ENCODE results near the gene FNBP1. TPM values are rescaled to one million over a fixed set of nuclear protein-coding genes. Genes with fewer than 3 reads are reported as not detected.

FNBP1 gene
- total and polyA plus RNA-seq, 10 of the 15 experiments (the other 5 are each of a cell fraction or from before 2014, with no cell fraction given): 64.5 to 353 (median 179) TPM

- TF ChIP-seq NKRF (conservative IDR thresholded peaks at IDR 0.05): 0 out of 2 replicates have a peak, but pooled peaks have one; percentile 28
- no peak for TF ChIP-seq MXI1 (IDR thresholded peaks at IDR 0.05; ENCODE audit: low read depth, low read length)
- TF ChIP-seq, protein P1, sequence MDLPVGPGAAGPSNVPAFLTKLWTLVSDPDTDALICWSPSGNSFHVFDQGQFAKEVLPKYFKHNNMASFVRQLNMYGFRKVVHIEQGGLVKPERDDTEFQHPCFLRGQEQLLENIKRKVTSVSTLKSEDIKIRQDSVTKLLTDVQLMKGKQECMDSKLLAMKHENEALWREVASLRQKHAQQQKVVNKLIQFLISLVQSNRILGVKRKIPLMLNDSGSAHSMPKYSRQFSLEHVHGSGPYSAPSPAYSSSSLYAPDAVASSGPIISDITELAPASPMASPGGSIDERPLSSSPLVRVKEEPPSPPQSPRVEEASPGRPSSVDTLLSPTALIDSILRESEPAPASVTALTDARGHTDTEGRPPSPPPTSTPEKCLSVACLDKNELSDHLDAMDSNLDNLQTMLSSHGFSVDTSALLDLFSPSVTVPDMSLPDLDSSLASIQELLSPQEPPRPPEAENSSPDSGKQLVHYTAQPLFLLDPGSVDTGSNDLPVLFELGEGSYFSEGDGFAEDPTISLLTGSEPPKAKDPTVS (IDR thresholded peaks at IDR 0.05; ENCODE audit: low read depth, low read length): no peak
Measured at GRCh38 chr9:130023994-130024596, 18.9 kb downstream of the FNBP1 start (continued).

GRCh38 chr9:130023144-130023787 is 19.7 kb downstream of the FNBP1 start:
- peaks cover 92% of the 10 kb centered on the region for H3K4me1 ChIP-seq (ENCODE audit: control insufficient read depth, insufficient read depth, low read length)
- H3K4me3 ChIP-seq: peak overlapping the region; percentile 59
- FAIRE-seq (no peak), DNase-seq (ENCODE audit: low read depth, low spot score) (peak; percentile 88), ATAC-seq (peak; percentile 47)
- H3K79me2 ChIP-seq (ENCODE audit: control insufficient read depth, insufficient read depth, low read length): peaks cover 98% of the 10 kb centered on the region
- peak overlapping the region; percentile 98 for H3K4me2 ChIP-seq (ENCODE audit: control insufficient read depth, insufficient read depth)
- RAD21 ChIA-PET (ENCODE audit: unreplicated experiment): interaction anchor here (0.8 to 17.1 kb wide), 15 partner anchors 9 to 136 kb away, joined by 3 to 418 read pairs (median 5); partner anchors contain the start of genes FNBP1 and GPR107
- H3K27ac ChIP-seq (ENCODE audit: control insufficient read depth, insufficient read depth): peak overlapping the region; percentile 83
- TSS peak; percentile 95 for BruUV-seq (replicated peaks)
- SMC1A ChIA-PET (ENCODE audit: uncharacterized antibody, unreplicated experiment): interaction anchor here (0.5 to 28.7 kb wide), 14 partner anchors 8 to 136 kb away, joined by 3 to 763 read pairs (median 7); no protein-coding TSS in a partner anchor
- WGBS (ENCODE audit: insufficient coverage, insufficient replicate concordance, low lambda C conversion rate, missing lambda C conversion rate): 0% methylated on average over 7 of the region's 7 CpGs
- in situ Hi-C loops (cut with MboI): no loop called here
- H3K27me3 ChIP-seq (replicated peaks in 1 of 2; ENCODE audit: control insufficient read depth in 2 of 2, insufficient read depth in 2 of 2, low read length in 1 of 2): no peaks in the 10 kb centered on the region
- no peak overlapping the region for H2AFZ ChIP-seq (ENCODE audit: control insufficient read depth, low read depth, low read length)
- peaks cover 7 to 45% of the 10 kb centered on the region in 2 experiments; a peak in 2 of 4 replicates for H3K36me3 ChIP-seq (ENCODE audit: control insufficient read depth in 2 of 2, insufficient read depth in 2 of 2, low read length in 1 of 2)
- peak overlapping the region; percentile 66 for H3K9ac ChIP-seq (ENCODE audit: control insufficient read depth, insufficient read depth, low read length)
- intact Hi-C loops (cut with micrococcal nuclease; ENCODE audit: unreplicated experiment): loop anchor here (1.0 to 2.0 kb wide), 2 partner anchors 31 to 34 kb away; no protein-coding TSS in a partner anchor
- POLR2A ChIA-PET: interaction anchor here (0.6 to 14.0 kb wide), 15 partner anchors 8 to 221 kb away, joined by 3 to 270 read pairs (median 4); partner anchors contain the start of gene FNBP1
- no peaks in the 10 kb centered on the region for H3K9me3 ChIP-seq (replicated peaks; ENCODE audit: control insufficient read depth, insufficient read depth, low read length)
- H4K20me1 ChIP-seq (ENCODE audit: control insufficient read depth, insufficient read depth): peaks cover 2% of the 10 kb centered on the region; the same call in 1 of the 2 replicates
- CTCF ChIA-PET: interaction anchor here (1.0 to 2.2 kb wide), 5 partner anchors 11 to 30 kb away, joined by 3 to 7 read pairs (median 5); no protein-coding TSS in a partner anchor
- TF ChIP-seq, protein P2, sequence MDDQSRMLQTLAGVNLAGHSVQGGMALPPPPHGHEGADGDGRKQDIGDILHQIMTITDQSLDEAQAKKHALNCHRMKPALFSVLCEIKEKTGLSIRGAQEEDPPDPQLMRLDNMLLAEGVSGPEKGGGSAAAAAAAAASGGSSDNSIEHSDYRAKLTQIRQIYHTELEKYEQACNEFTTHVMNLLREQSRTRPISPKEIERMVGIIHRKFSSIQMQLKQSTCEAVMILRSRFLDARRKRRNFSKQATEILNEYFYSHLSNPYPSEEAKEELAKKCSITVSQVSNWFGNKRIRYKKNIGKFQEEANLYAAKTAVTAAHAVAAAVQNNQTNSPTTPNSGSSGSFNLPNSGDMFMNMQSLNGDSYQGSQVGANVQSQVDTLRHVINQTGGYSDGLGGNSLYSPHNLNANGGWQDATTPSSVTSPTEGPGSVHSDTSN (IDR thresholded peaks at IDR 0.05; ENCODE audit: insufficient replicate concordance, low read depth, low read length): no peak
- TF ChIP-seq, protein P3, sequence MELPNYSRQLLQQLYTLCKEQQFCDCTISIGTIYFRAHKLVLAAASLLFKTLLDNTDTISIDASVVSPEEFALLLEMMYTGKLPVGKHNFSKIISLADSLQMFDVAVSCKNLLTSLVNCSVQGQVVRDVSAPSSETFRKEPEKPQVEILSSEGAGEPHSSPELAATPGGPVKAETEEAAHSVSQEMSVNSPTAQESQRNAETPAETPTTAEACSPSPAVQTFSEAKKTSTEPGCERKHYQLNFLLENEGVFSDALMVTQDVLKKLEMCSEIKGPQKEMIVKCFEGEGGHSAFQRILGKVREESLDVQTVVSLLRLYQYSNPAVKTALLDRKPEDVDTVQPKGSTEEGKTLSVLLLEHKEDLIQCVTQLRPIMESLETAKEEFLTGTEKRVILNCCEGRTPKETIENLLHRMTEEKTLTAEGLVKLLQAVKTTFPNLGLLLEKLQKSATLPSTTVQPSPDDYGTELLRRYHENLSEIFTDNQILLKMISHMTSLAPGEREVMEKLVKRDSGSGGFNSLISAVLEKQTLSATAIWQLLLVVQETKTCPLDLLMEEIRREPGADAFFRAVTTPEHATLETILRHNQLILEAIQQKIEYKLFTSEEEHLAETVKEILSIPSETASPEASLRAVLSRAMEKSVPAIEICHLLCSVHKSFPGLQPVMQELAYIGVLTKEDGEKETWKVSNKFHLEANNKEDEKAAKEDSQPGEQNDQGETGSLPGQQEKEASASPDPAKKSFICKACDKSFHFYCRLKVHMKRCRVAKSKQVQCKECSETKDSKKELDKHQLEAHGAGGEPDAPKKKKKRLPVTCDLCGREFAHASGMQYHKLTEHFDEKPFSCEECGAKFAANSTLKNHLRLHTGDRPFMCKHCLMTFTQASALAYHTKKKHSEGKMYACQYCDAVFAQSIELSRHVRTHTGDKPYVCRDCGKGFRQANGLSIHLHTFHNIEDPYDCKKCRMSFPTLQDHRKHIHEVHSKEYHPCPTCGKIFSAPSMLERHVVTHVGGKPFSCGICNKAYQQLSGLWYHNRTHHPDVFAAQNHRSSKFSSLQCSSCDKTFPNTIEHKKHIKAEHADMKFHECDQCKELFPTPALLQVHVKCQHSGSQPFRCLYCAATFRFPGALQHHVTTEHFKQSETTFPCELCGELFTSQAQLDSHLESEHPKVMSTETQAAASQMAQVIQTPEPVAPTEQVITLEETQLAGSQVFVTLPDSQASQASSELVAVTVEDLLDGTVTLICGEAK (IDR thresholded peaks at IDR 0.05; ENCODE audit: borderline replicate concordance): no peak
- TF ChIP-seq STAT1 (conservative IDR thresholded peaks at IDR 0.05) (no peak), POLR2AphosphoS5 (IDR thresholded peaks at IDR 0.05; ENCODE audit: low read length) (peak; percentile 94), NFXL1 (IDR thresholded peaks at IDR 0.05; ENCODE audit: borderline replicate concordance) (no peak), DPF2 (IDR thresholded peaks at IDR 0.05) (no peak; the same call in 1 of the 2 replicates), IKZF2 (IDR thresholded peaks at IDR 0.05) (peak; percentile 68 to 71)
